SK-N-SH (cell line): ENCODE measurements around the gene KCTD14. TPM values are rescaled to one million over a fixed set of nuclear protein-coding genes. Genes with fewer than 3 reads are reported as not detected.

Experiments
- CTCF ChIA-PET: fragments of 300-600, 350-600 bp; formaldehyde crosslinking; extraction: SDS; loops from one replicate; lab custom pipeline; 2021; lab: Yijun Ruan, JAX
- POLR2A ChIA-PET: fragments of 350-600 bp; sonication (Branson Sonifier 250); formaldehyde crosslinking; extraction: SDS; loops from one replicate; lab custom pipeline; 2020; ENCODE audit warnings: antibody characterized with exemption, inconsistent platforms; lab: Yijun Ruan, JAX
- DNase-seq: peaks from one replicate; pipeline ENCODE4 v3.0.0; 2012
- H2AFZ ChIP-seq: fragments of 200-600 bp; sonication (generic); 2 replicates; pipeline ENCODE4 v1.8.1; 2016; ENCODE audit warnings: antibody characterized with exemption, mild to moderate bottlenecking, low read depth
- H3F3A ChIP-seq: fragments of 200-600 bp; sonication (generic); replicated peaks from 2 replicates; pipeline ENCODE3; 2016; ENCODE audit warnings: antibody characterized with exemption, mild to moderate bottlenecking; ENCODE audit not compliant: insufficient read depth
- H3K27ac ChIP-seq, 2 experiments: fragments of 200-500 bp in 1 of 2; fragments of 200-600 bp in 1 of 2; sonication (Bioruptor generic) in 1 of 2; sonication (generic), shearing (Covaris generic) in 1 of 2; 2 replicates each; pipeline versions ENCODE4 v1.5.1 to v1.6.1; 2014 to 2016; ENCODE audit warnings: low read depth in 2 of 2, inconsistent platforms in 1 of 2, low read length in 1 of 2, mild to moderate bottlenecking in 1 of 2, mixed read lengths in 1 of 2
- H3K27me3 ChIP-seq: fragments of 200-600 bp; sonication (generic), shearing (Covaris generic); 2 replicates; pipeline ENCODE4 v1.6.1; 2016; ENCODE audit warnings: mixed run types; ENCODE audit not compliant: insufficient read depth
- H3K36me3 ChIP-seq, 2 experiments: fragments of 200-500 bp in 1 of 2; fragments of 200-600 bp in 1 of 2; sonication (Bioruptor generic) in 1 of 2; sonication (generic) in 1 of 2; replicated peaks in 1 of 2; 2 replicates each; pipeline versions ENCODE3 to v1.5.1; 2014 to 2016; ENCODE audit warnings: low read length in 1 of 2, mild to moderate bottlenecking in 1 of 2; ENCODE audit not compliant: insufficient read depth in 2 of 2, control insufficient read depth in 1 of 2
- H3K4me1 ChIP-seq, 2 experiments: fragments of 200-500 bp in 1 of 2; fragments of 200-600 bp in 1 of 2; sonication (Bioruptor generic) in 1 of 2; sonication (generic), shearing (Covaris generic) in 1 of 2; 2 replicates each; pipeline versions ENCODE4 v1.5.1 to v1.6.1; 2014 to 2016; ENCODE audit warnings: low read depth in 1 of 2, low read length in 1 of 2, mixed run types in 1 of 2; ENCODE audit not compliant: insufficient read depth in 2 of 2, control insufficient read depth in 1 of 2
- H3K4me2 ChIP-seq: fragments of 200-600 bp; sonication (generic), shearing (Covaris generic); 2 replicates; pipeline ENCODE4 v1.6.1; 2017; ENCODE audit warnings: mixed run types
- H3K4me3 ChIP-seq, 2 experiments: fragments of 200-500 bp in 1 of 2; fragments of 200-600 bp in 1 of 2; sonication (Bioruptor generic) in 1 of 2; sonication (generic), shearing (Covaris generic) in 1 of 2; 2 replicates each; pipeline versions ENCODE4 v1.5.1 to v1.8.1; 2014 to 2016; ENCODE audit warnings: low read depth in 2 of 2, inconsistent platforms in 1 of 2, low read length in 1 of 2, mild to moderate bottlenecking in 1 of 2, mixed read lengths in 1 of 2, moderate library complexity in 1 of 2
- H3K79me2 ChIP-seq: fragments of 200-600 bp; sonication (generic); 2 replicates; pipeline ENCODE4 v1.8.1; 2017; ENCODE audit warnings: mild to moderate bottlenecking; ENCODE audit not compliant: insufficient read depth
- H3K9ac ChIP-seq: fragments of 200-600 bp; sonication (generic); 2 replicates; pipeline ENCODE4 v1.6.1; 2017; ENCODE audit warnings: mixed run types
- H3K9me2 ChIP-seq: fragments of 200-600 bp; sonication (generic); 2 replicates; pipeline ENCODE4 v1.6.1; 2017; ENCODE audit warnings: mixed run types
- H3K9me3 ChIP-seq: fragments of 200-600 bp; sonication (generic); 2 replicates; pipeline ENCODE4 v1.6.1; 2017; ENCODE audit warnings: mixed run types, mild to moderate bottlenecking, moderate library complexity
- H4K20me1 ChIP-seq: fragments of 200-600 bp; sonication (generic); 2 replicates; pipeline ENCODE4 v1.6.1; 2017; ENCODE audit warnings: mild to moderate bottlenecking, mixed run types; ENCODE audit not compliant: insufficient read depth
- CHD2 ChIP-seq: fragments of 150-350 bp; IDR thresholded peaks from 2 replicates; pipeline ENCODE4 v1.6.1; 2018; ENCODE audit warnings: low read length; ENCODE audit not compliant: partially characterized antibody
- CTCF ChIP-seq: fragments of 200-600 bp; sonication (generic); IDR thresholded peaks from 2 replicates; pipeline ENCODE4 v1.6.1; 2017; ENCODE audit warnings: antibody characterized with exemption, mild to moderate bottlenecking, moderate library complexity
- FOXJ3 ChIP-seq: sonication (generic); formaldehyde crosslinking; IDR thresholded peaks from 2 replicates; pipeline ENCODE4 v1.5.1; 2020; ENCODE audit warnings: mild to moderate bottlenecking, missing genetic modification reagents
- FOXM1 ChIP-seq: IDR thresholded peaks from 2 replicates; pipeline ENCODE4 v1.4.0; 2012; ENCODE audit warnings: low read depth, mild to moderate bottlenecking
- MAX ChIP-seq: IDR thresholded peaks from 2 replicates; pipeline ENCODE4 v1.4.0; 2012; ENCODE audit warnings: low read depth
- MEF2A ChIP-seq: IDR thresholded peaks from 2 replicates; pipeline ENCODE4 v1.4.0; 2012; ENCODE audit warnings: low read depth, borderline replicate concordance
- MXI1 ChIP-seq: IDR thresholded peaks from 2 replicates; pipeline ENCODE4 v1.6.1; 2012; ENCODE audit warnings: mild to moderate bottlenecking, low read depth, low read length, improper control_type of control experiment
- PBX3 ChIP-seq: IDR thresholded peaks from 2 replicates; pipeline ENCODE4; 2012
- REST ChIP-seq: IDR thresholded peaks from 2 replicates; pipeline ENCODE4 v1.6.1; 2012; ENCODE audit warnings: mild to moderate bottlenecking, low read depth, low read length, moderate library complexity
- RFX5 ChIP-seq: IDR thresholded peaks from 2 replicates; pipeline ENCODE4 v1.6.1; 2012; ENCODE audit warnings: mild to moderate bottlenecking, improper control_type of control experiment, low read length
- SIN3A ChIP-seq: IDR thresholded peaks from 2 replicates; pipeline ENCODE4 v1.6.1; 2012; ENCODE audit warnings: low read depth, mild to moderate bottlenecking, low read length, moderate library complexity, borderline replicate concordance
- TAF1 ChIP-seq: IDR thresholded peaks from 2 replicates; pipeline ENCODE4 v1.6.1; 2012; ENCODE audit warnings: low read depth, mild to moderate bottlenecking, low read length, moderate library complexity, borderline replicate concordance
- TCF12 ChIP-seq: IDR thresholded peaks from 2 replicates; pipeline ENCODE4 v1.4.0; 2012
- TEAD4 ChIP-seq: IDR thresholded peaks from 2 replicates; pipeline ENCODE4 v1.4.0; 2012; ENCODE audit warnings: mild to moderate bottlenecking, borderline replicate concordance; ENCODE audit not compliant: insufficient read depth
- YY1 ChIP-seq: IDR thresholded peaks from 2 replicates; pipeline ENCODE4 v1.4.0; 2012; ENCODE audit warnings: low read depth, mild to moderate bottlenecking
- WGBS: methylation state at CpG from one replicate; pipeline ENCODE4 v1.1.6; 2017; ENCODE audit warnings: low lambda C conversion rate; 5-methylcytosine and 5-hydroxymethylcytosine counted together
- polyA plus RNA-seq, 3 experiments: library from polyadenylated mRNA; depleted of rRNA; stranded (reverse); fragments of >200 nt; gene quantifications; 2 replicates each; pipeline ENCODE4 v1.2.3, GENCODE V29; 2012

KCTD14 gene
- polyA plus RNA-seq, 1 of the 3 experiments (the other 2 are of a cell fraction) = 0.25 TPM

- Histone ChIP-seq H4K20me1 (no peaks in the 10 kb centered on the region), H3K9me3 (no peaks in the 10 kb centered on the region), H3K4me2 (no peak overlapping the region), H3K4me3 (no peak overlapping the region), H3K79me2 (peaks cover 4% of the 10 kb centered on the region; the same call in 1 of the 2 replicates), H3K36me3 (no peaks in the 10 kb centered on the region), H3K27ac (no peak overlapping the region), H2AFZ (no peak overlapping the region), H3K27me3 (no peaks in the 10 kb centered on the region), H3K9ac (no peak overlapping the region), H3K9me2 (no peaks in the 10 kb centered on the region), H3F3A (peaks cover 23% of the 10 kb centered on the region), H3K4me1 (peaks cover 37 to 38% of the 10 kb centered on the region in 2 experiments; a peak in 3 of 4 replicates)
- WGBS = 86% methylated on average over 3 of the region's 3 CpGs
- ChIA-PET POLR2A (no interaction called here), CTCF (interaction anchor here (0.8 to 3.7 kb wide), 3 partner anchors 10 to 529 kb away, joined by 4 to 25 read pairs (median 4); no protein-coding TSS in a partner anchor)
- DNase-seq = no peak
- TF ChIP-seq YY1 = no peak
- no peak for TF ChIP-seq CHD2
- no peak for TF ChIP-seq FOXJ3 (CRISPR knock-in tag)
- no peak for TF ChIP-seq CTCF
- TF ChIP-seq TCF12 = no peak
- TF ChIP-seq PBX3 = no peak
Measured at GRCh38 chr11:78036313-78036712, 13.2 kb upstream of the KCTD14 start.

GRCh38 chr11:78034623-78035022 is 11.5 kb upstream of the KCTD14 start:
- Histone ChIP-seq H4K20me1 (no peaks in the 10 kb centered on the region), H2AFZ (no peak overlapping the region), H3K4me2 (no peak overlapping the region), H3K9me3 (no peaks in the 10 kb centered on the region), H3F3A (peaks cover 19% of the 10 kb centered on the region), H3K4me1 (peaks cover 34 to 36% of the 10 kb centered on the region in 2 experiments; a peak in 3 of 4 replicates), H3K9me2 (no peaks in the 10 kb centered on the region), H3K27ac (no peak overlapping the region), H3K27me3 (no peaks in the 10 kb centered on the region), H3K36me3 (no peaks in the 10 kb centered on the region), H3K79me2 (no peaks in the 10 kb centered on the region), H3K9ac (no peak overlapping the region), H3K4me3 (no peak overlapping the region)
- WGBS = 71% methylated on average over 10 of the region's 10 CpGs
- ChIA-PET CTCF (interaction anchor here (0.7 to 3.7 kb wide), 3 partner anchors 11 to 36 kb away, joined by 4 to 25 read pairs (median 5); no protein-coding TSS in a partner anchor), POLR2A (no interaction called here)
- TF ChIP-seq SIN3A (no peak), MAX (no peak), REST (no peak), CHD2 (no peak), TAF1 (no peak), MXI1 (no peak), MEF2A (no peak), TEAD4 (no peak), RFX5 (no peak), FOXM1 (no peak), YY1 (no peak)
- no peak for DNase-seq
